Osteocyte (in vitro differentiated cells): ENCODE results near the gene ARHGEF19. TPM values are rescaled to one million over a fixed set of nuclear protein-coding genes. Genes with fewer than 3 reads are reported as not detected.

Experiments used
- DNase-seq: peaks from one replicate; pipeline ENCODE4 v3.0.0; 2021; ENCODE audit warnings: mixed read lengths; ENCODE audit not compliant: unreplicated experiment; ENCODE audit errors: extremely low spot score
- H3K27ac Mint-ChIP-seq: one replicate; pipeline ENCODE4 v1.8.0; 2021; ENCODE audit warnings: mild to moderate bottlenecking, mixed read lengths; ENCODE audit not compliant: unreplicated experiment
- H3K27me3 Mint-ChIP-seq: one replicate; pipeline ENCODE4 v1.8.0; 2021; ENCODE audit warnings: mixed read lengths; ENCODE audit not compliant: unreplicated experiment
- H3K36me3 Mint-ChIP-seq: one replicate; pipeline ENCODE4 v1.8.0; 2021; ENCODE audit warnings: mixed read lengths; ENCODE audit not compliant: unreplicated experiment
- H3K4me1 Mint-ChIP-seq: one replicate; pipeline ENCODE4 v1.8.0; 2021; ENCODE audit warnings: mixed read lengths; ENCODE audit not compliant: unreplicated experiment
- H3K4me3 Mint-ChIP-seq: one replicate; pipeline ENCODE4 v1.8.0; 2021; ENCODE audit warnings: mild to moderate bottlenecking, moderate library complexity, mixed read lengths; ENCODE audit not compliant: unreplicated experiment
- H3K9me3 Mint-ChIP-seq: one replicate; pipeline ENCODE4 v1.8.0; 2021; ENCODE audit warnings: mixed read lengths; ENCODE audit not compliant: unreplicated experiment
- total RNA-seq: library from RNA; stranded (reverse); gene quantifications from 2 replicates; pipeline ENCODE4 v1.2.1, GENCODE V29; 2021
- TF ChIP-seq, protein P1 (sequence below): fragments of 200-600 bp; sonication (generic); IDR thresholded peaks from 2 replicates; pipeline ENCODE4 v1.5.0; 2021; ENCODE audit warnings: antibody characterized with exemption, mild to moderate bottlenecking, moderate library complexity

Gene ARHGEF19
- total RNA-seq, 1 donor from 2014 or later, result 8.5 TPM

DNA sequence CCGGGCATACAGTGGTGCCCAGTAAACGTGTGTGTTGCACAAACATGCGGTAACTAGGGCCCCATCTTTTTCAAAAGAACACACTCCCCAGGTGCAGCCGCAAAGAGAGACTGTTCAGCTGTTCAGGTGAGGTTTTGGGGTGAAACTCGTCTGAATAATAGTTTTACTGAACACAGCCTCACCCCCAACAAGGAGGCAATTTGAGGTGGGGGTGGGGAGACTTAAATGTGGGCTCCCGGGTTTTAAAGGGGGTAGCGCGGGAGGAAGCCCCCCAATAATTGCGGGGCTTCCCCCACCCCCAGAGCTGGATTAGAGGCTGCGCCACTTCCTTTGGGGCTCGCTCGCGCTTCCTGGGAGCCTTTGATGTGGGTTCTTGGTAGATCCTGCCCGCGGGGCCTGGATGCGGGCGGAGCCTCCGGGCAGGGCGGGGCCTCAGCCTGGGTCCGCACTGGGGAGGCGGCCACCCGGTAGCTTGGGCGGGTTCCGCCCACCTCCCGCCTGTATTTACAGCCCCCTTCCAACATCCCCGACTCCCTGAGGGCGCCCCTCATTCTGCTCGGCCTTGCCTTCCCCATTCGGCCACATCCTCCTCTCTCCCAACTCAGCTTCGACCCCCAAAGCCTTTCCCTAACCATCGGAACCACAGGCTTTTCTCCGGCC is 50.2 kb downstream of the ARHGEF19 start:
- Mint-ChIP-seq H3K27me3 (no peaks in the 10 kb centered on the region), H3K4me3 (no peak overlapping the region), H3K27ac (no peak overlapping the region), H3K4me1 (peaks cover 25% of the 10 kb centered on the region), H3K9me3 (no peaks in the 10 kb centered on the region), H3K36me3 (no peaks in the 10 kb centered on the region)
- no peak for DNase-seq
- TF ChIP-seq, protein P1, sequence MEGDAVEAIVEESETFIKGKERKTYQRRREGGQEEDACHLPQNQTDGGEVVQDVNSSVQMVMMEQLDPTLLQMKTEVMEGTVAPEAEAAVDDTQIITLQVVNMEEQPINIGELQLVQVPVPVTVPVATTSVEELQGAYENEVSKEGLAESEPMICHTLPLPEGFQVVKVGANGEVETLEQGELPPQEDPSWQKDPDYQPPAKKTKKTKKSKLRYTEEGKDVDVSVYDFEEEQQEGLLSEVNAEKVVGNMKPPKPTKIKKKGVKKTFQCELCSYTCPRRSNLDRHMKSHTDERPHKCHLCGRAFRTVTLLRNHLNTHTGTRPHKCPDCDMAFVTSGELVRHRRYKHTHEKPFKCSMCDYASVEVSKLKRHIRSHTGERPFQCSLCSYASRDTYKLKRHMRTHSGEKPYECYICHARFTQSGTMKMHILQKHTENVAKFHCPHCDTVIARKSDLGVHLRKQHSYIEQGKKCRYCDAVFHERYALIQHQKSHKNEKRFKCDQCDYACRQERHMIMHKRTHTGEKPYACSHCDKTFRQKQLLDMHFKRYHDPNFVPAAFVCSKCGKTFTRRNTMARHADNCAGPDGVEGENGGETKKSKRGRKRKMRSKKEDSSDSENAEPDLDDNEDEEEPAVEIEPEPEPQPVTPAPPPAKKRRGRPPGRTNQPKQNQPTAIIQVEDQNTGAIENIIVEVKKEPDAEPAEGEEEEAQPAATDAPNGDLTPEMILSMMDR, result no peak

DNA sequence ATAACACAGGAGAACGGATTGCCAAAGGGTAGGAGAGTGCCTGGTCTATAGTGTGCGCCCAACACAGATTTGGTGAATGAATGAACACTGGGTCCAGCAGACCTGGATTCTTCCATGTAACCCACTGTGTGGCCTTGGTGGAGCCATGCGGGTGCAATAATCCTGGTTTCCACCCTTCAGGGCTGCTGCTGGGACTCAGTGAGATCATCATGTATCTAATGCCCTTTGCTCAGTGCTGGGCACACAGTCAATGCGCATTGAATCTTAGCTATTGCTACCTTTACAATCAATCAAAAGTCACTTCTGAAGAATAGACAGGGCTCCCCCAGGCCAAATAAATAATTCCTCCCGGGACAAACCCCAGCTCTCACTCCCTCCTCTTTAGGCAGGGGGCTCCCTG is 50.7 kb downstream of the ARHGEF19 start:
- no peaks in the 10 kb centered on the region for H3K27me3 Mint-ChIP-seq
- DNase-seq, result no peak
- TF ChIP-seq, protein P1, result no peak
- H3K27ac Mint-ChIP-seq, result no peak overlapping the region
- peaks cover 29% of the 10 kb centered on the region for H3K4me1 Mint-ChIP-seq
- H3K9me3 Mint-ChIP-seq, result no peaks in the 10 kb centered on the region
- no peak overlapping the region for H3K4me3 Mint-ChIP-seq
- H3K36me3 Mint-ChIP-seq, result no peaks in the 10 kb centered on the region

DNA sequence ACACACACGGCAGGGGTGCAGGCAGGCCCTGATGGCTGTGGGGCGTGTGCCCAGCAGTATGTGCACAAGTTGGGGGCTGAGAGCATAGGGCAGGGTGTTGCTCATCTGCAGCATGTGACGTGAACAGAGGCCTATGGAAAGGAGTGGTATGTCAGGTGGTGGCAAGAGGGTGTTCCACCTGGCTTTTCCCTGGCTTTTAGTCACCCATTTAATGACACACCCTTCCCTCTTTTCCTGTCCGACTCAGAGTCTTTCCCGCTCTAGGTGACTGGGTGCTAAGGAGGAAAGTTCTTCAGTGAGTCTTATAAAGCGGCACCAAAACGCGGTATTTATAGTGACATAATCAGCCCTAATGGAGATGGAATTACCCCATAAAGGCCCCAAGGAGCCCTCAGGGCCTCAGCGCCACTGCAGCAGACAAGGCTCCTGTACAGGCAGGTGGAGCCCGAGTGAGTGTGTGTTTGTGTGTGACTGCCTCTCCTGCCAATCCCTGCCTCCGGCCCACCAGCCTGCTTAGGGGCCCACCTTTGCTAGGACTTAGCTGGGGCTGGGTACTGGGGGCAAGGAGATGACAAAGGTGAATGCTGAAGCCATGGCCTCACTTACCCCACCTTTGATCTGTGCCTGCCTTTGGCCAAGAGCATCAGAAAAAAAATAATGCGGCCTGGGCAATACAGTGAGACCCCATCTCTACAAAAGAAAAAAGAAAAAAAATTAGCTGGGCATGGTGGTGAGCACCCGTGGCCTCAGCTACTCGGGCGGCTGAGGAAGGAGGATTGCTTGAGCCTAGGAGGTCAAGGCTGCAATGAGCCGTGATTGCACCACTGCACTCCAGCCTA is 53.2 kb downstream of the ARHGEF19 start:
- no peak for DNase-seq
- Mint-ChIP-seq H3K36me3 (no peaks in the 10 kb centered on the region), H3K9me3 (no peaks in the 10 kb centered on the region), H3K4me1 (peaks cover 17% of the 10 kb centered on the region), H3K4me3 (no peak overlapping the region), H3K27me3 (no peaks in the 10 kb centered on the region), H3K27ac (no peak overlapping the region)
- TF ChIP-seq, protein P1, result no peak

DNA sequence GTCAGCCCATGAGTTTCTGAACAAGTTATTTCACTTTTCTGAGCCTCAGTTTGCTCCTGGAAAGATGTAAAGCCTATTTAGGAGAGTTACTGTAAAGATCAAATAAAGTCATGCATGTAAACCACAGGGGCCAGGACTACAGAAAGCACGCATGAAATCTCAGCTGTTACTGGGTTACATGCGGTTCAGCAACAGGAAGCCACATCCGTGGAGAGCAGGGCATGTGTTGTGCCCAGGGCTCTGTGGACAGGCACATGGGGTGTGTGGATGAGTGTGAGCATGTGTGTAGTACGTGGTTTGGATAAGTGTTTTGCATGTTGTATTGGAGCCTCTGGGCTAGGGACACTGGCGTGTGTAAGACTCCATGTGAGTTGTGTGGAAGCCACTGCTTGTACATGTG is 54.4 kb downstream of the ARHGEF19 start:
- TF ChIP-seq, protein P1, result no peak
- Mint-ChIP-seq H3K4me3 (no peak overlapping the region), H3K27ac (no peak overlapping the region), H3K9me3 (no peaks in the 10 kb centered on the region), H3K36me3 (peaks cover 2% of the 10 kb centered on the region), H3K4me1 (peaks cover 16% of the 10 kb centered on the region), H3K27me3 (no peaks in the 10 kb centered on the region)
- no peak for DNase-seq

DNA sequence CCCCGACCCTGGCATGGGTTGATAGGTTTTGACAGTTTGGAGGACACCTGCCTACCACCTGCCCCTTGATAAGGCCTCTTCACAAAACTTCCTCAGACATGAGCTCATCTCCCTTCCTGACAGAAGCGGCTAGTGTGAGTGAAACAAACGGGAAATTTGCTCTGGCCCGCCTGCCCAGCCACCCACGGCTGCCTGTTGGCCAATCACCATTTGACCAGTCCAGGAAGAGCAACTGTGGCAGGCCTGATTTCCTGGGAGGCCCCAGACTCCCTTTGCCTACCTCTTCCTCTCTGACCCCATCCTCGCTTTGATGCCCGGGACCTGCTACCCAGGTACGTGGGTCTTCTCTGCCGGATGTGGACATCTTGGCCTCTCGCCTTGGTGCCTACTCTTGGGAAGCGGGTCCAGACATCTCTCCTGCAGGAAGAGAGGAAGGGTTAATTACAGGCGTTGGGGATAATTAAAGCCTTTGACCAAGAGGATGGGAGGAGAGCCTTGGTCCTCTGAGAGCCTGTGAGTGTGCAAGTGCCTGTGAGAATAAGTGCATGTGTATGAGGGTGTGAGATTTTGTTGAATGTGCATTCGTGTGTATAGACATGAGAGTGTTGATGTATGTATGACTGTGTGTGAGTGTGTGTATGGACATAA is 55.5 kb downstream of the ARHGEF19 start:
- Mint-ChIP-seq H3K4me3 (peak overlapping the region; percentile 93), H3K36me3 (peaks cover 4% of the 10 kb centered on the region), H3K27ac (peak overlapping the region; percentile 57), H3K9me3 (no peaks in the 10 kb centered on the region), H3K4me1 (peaks cover 26% of the 10 kb centered on the region), H3K27me3 (no peaks in the 10 kb centered on the region)
- DNase-seq, result no peak
- TF ChIP-seq, protein P1, result no peak
